Neural cell (in vitro differentiated cells): Measurements from ENCODE around the gene GALNT2.

ENCODE experiments used
- CTCF ChIP-seq: fragments of 450-650 bp; IDR thresholded peaks from 2 replicates; pipeline ENCODE4 v1.5.1; 2014; ENCODE audit warnings: antibody characterized with exemption, mild to moderate bottlenecking, moderate library complexity; ENCODE audit not compliant: poor library complexity, severe bottlenecking
- EP300 ChIP-seq: fragments of 450-650 bp; conservative IDR thresholded peaks from 2 replicates; pipeline ENCODE4 v1.6.1; 2014; ENCODE audit warnings: antibody characterized with exemption, mild to moderate bottlenecking, moderate library complexity; ENCODE audit not compliant: poor library complexity, severe bottlenecking
- EZH2 ChIP-seq: fragments of 200-600, 300-800 bp; shearing (Covaris generic), sonication (generic); IDR thresholded peaks from 2 replicates; pipeline ENCODE4 v1.6.1; 2014; ENCODE audit warnings: antibody characterized with exemption, low read length, borderline replicate concordance, mild to moderate bottlenecking; ENCODE audit not compliant: insufficient read depth, poor library complexity, severe bottlenecking
- MXI1 ChIP-seq: fragments of 450-650 bp; conservative IDR thresholded peaks from 2 replicates; pipeline ENCODE4 v1.6.1; 2014; ENCODE audit warnings: antibody characterized with exemption, mild to moderate bottlenecking; ENCODE audit not compliant: poor library complexity, severe bottlenecking
- POLR2AphosphoS5 ChIP-seq: IDR thresholded peaks from 2 replicates; pipeline ENCODE4 v1.6.1; 2012
- REST ChIP-seq: IDR thresholded peaks from 2 replicates; pipeline ENCODE4 v1.6.1; 2012; ENCODE audit warnings: borderline replicate concordance
- SMC3 ChIP-seq: fragments of 450-650 bp; conservative IDR thresholded peaks from 2 replicates; pipeline ENCODE4 v1.6.1; 2014; ENCODE audit warnings: antibody characterized with exemption, mild to moderate bottlenecking, moderate library complexity; ENCODE audit not compliant: poor library complexity
- TAF1 ChIP-seq: IDR thresholded peaks from 2 replicates; pipeline ENCODE4 v1.6.1; 2012; ENCODE audit warnings: low read depth

GRCh38 chr1:230262867-230263567, 196.0 kb downstream of the GALNT2 start:
- TF ChIP-seq CTCF (no peak), EP300 (no peak), TAF1 (no peak), MXI1 (no peak), SMC3 (no peak), EZH2 (no peak), REST (no peak), POLR2AphosphoS5 (no peak)
